Gastroesophageal sphincter (tissue), 4 donors: ENCODE measurements around the gene IRF8. TPM values are rescaled to one million over a fixed set of nuclear protein-coding genes. Genes with fewer than 3 reads are reported as not detected.

Source experiments
- ATAC-seq: fragments of 150-250 bp; one replicate; pipeline ENCODE4 v1.9.1; 2016; ENCODE audit warnings: mild to moderate bottlenecking, moderate library complexity
- H3K27ac ChIP-seq, 4 donors: fragments of 200-600 bp; sonication (generic) in 3 of 4; 1 replicate in 3 of 4; 2 replicates in 1 of 4; pipeline ENCODE4 v1.5.1; 2016 to 2019
- H3K27me3 ChIP-seq: fragments of 200-600 bp; sonication (generic); one replicate; pipeline ENCODE4 v1.5.1; 2019
- H3K36me3 ChIP-seq, 2 donors: fragments of 200-600 bp; sonication (generic); one replicate each; pipeline ENCODE4 v1.5.1; 2019; ENCODE audit warnings: control low read depth in 1 of 2
- H3K4me1 ChIP-seq, 3 donors: fragments of 200-600 bp; sonication (generic); 1 replicate in 2 of 3; 2 replicates in 1 of 3; pipeline ENCODE4 v1.5.1; 2016 to 2019; ENCODE audit warnings: control low read depth in 2 of 3
- H3K4me3 ChIP-seq, 2 donors: fragments of 200-600 bp; sonication (generic); one replicate each; pipeline ENCODE4 v1.5.1; 2019; ENCODE audit warnings: mild to moderate bottlenecking in 1 of 2, moderate library complexity in 1 of 2
- H3K9me3 ChIP-seq, 3 donors: fragments of 200-600 bp; sonication (generic); one replicate each; pipeline ENCODE4 v1.5.1; 2017 to 2019; ENCODE audit warnings: control low read depth in 2 of 3
- CTCF ChIP-seq, 4 experiments: fragments of 200-600 bp in 2 of 4; fragments of 450-650 bp in 2 of 4; sonication (generic) in 1 of 4; IDR thresholded peaks; one replicate each; pipeline ENCODE4 v1.5.1; 2017 to 2019; ENCODE audit warnings: antibody characterized with exemption in 4 of 4, mild to moderate bottlenecking in 2 of 4, moderate library complexity in 2 of 4
- EP300 ChIP-seq: sonication (generic); formaldehyde crosslinking; IDR thresholded peaks from one replicate; pipeline ENCODE4 v1.6.1; 2017; ENCODE audit warnings: antibody characterized with exemption, mild to moderate bottlenecking
- POLR2A ChIP-seq, 2 donors: fragments of 450-650 bp; IDR thresholded peaks; one replicate each; pipeline ENCODE4 v1.6.1; 2017; ENCODE audit warnings: antibody characterized with exemption in 2 of 2, mild to moderate bottlenecking in 2 of 2, moderate library complexity in 1 of 2
- POLR2AphosphoS5 ChIP-seq: sonication (generic); formaldehyde crosslinking; IDR thresholded peaks from one replicate; pipeline ENCODE4 v1.6.1; 2017; ENCODE audit warnings: antibody characterized with exemption
- WGBS, 2 donors: methylation state at CpG; one replicate each; pipeline ENCODE4 v1.1.5; 2018; ENCODE audit warnings: low coverage in 1 of 2; 5-methylcytosine and 5-hydroxymethylcytosine counted together
- total RNA-seq, 4 donors: library from RNA; depleted of rRNA; stranded (reverse); fragments of >200 nt; gene quantifications; one replicate each; pipeline ENCODE4 v1.1.0, GENCODE V29; 2016

The IRF8 gene
- total RNA-seq, 4 donors from 2014 or later = 2.4 to 13.8 (median 9.0) TPM

GRCh38 chr16:85927371-85927770, 28.4 kb downstream of the IRF8 start:
- ATAC-seq = no peak
- Histone ChIP-seq H3K36me3 (no peaks in the 10 kb centered on the region), H3K27me3 (peaks cover 22% of the 10 kb centered on the region), H3K4me3 (no peak overlapping the region), H3K9me3 (no peaks in the 10 kb centered on the region), H3K4me1 (peaks cover 0 to 34% (median 7%) of the 10 kb centered on the region in 3 donors), H3K27ac (no peak overlapping the region)
- WGBS, 2 donors = 60 to 71% methylated on average over 4 to 9 of the region's 16 CpGs
- no peak for TF ChIP-seq EP300
- no peak for TF ChIP-seq POLR2AphosphoS5
- TF ChIP-seq CTCF (IDR thresholded peaks at IDR 0.05) = no peak
- TF ChIP-seq POLR2A (IDR thresholded peaks at IDR 0.05) = no peak

- Histone ChIP-seq H3K9me3 (no peaks in the 10 kb centered on the region), H3K4me1 (peaks cover 0 to 34% (median 7%) of the 10 kb centered on the region in 3 donors), H3K4me3 (no peak overlapping the region), H3K27ac (no peak overlapping the region), H3K36me3 (no peaks in the 10 kb centered on the region), H3K27me3 (peaks cover 28% of the 10 kb centered on the region)
- no peak for ATAC-seq
- WGBS, 2 donors = 50 to 67% methylated on average over 1 to 5 of the region's 7 CpGs
- no peak for TF ChIP-seq POLR2AphosphoS5
- TF ChIP-seq POLR2A (IDR thresholded peaks at IDR 0.05) = no peak
- no peak for TF ChIP-seq EP300
- TF ChIP-seq CTCF (IDR thresholded peaks at IDR 0.05) = no peak
Measured at GRCh38 chr16:85927959-85928358, 29.0 kb downstream of the IRF8 start.

- H3K4me3 ChIP-seq = no peak overlapping the region
- peaks cover 28% of the 10 kb centered on the region for H3K27me3 ChIP-seq
- WGBS, 2 donors = 24 to 51% methylated on average over 4 to 8 of the region's 10 CpGs
- H3K9me3 ChIP-seq = no peaks in the 10 kb centered on the region
- H3K27ac ChIP-seq = no peak overlapping the region
- H3K4me1 ChIP-seq = peaks cover 0 to 34% (median 7%) of the 10 kb centered on the region in 3 donors
- no peak for TF ChIP-seq POLR2AphosphoS5
- no peak for TF ChIP-seq POLR2A (IDR thresholded peaks at IDR 0.05)
- TF ChIP-seq EP300 = no peak
- no peak for TF ChIP-seq CTCF (IDR thresholded peaks at IDR 0.05)
- ATAC-seq = peak; percentile 80
- no peaks in the 10 kb centered on the region for H3K36me3 ChIP-seq
Measured at GRCh38 chr16:85928401-85928820, 29.4 kb downstream of the IRF8 start.

- Histone ChIP-seq H3K27me3 (peaks cover 29% of the 10 kb centered on the region), H3K4me1 (peaks cover 0 to 26% (median 4%) of the 10 kb centered on the region in 3 donors), H3K36me3 (no peaks in the 10 kb centered on the region), H3K4me3 (no peak overlapping the region), H3K27ac (no peak overlapping the region), H3K9me3 (no peaks in the 10 kb centered on the region)
- ATAC-seq = no peak
- 95 to 100% methylated on average over 1 to 4 of the region's 16 CpGs for WGBS, 2 donors
- TF ChIP-seq CTCF (IDR thresholded peaks at IDR 0.05) (no peak), EP300 (no peak), POLR2A (IDR thresholded peaks at IDR 0.05) (no peak), POLR2AphosphoS5 (no peak)
Measured at GRCh38 chr16:85929259-85929721, 30.3 kb downstream of the IRF8 start.

GRCh38 chr16:85930301-85930700, 31.3 kb downstream of the IRF8 start:
- WGBS, 2 donors = 87% methylated on average over 5 of the region's 15 CpGs; no CpG with 5 or more reads in 1 of the 2 donors
- Histone ChIP-seq H3K4me1 (peaks cover 0 to 17% (median 3%) of the 10 kb centered on the region in 3 donors), H3K36me3 (no peaks in the 10 kb centered on the region), H3K9me3 (no peaks in the 10 kb centered on the region), H3K27ac (no peak overlapping the region), H3K4me3 (no peak overlapping the region), H3K27me3 (peaks cover 37% of the 10 kb centered on the region)
- no peak for ATAC-seq
- TF ChIP-seq POLR2A (IDR thresholded peaks at IDR 0.05) (no peak), EP300 (no peak), CTCF (IDR thresholded peaks at IDR 0.05) (no peak)
